HEK293 (cell line): ENCODE results near the gene S100A4.

Experiments used
- AEBP2 ChIP-seq: fragments of 450-650 bp; formaldehyde crosslinking; IDR thresholded peaks from 2 replicates; pipeline ENCODE4 v1.5.1; 2016; ENCODE audit warnings: missing biosample characterization, missing genetic modification characterization, borderline replicate concordance
- CTCF ChIP-seq: fragments of 450-650 bp; formaldehyde crosslinking; IDR thresholded peaks from 2 replicates; pipeline ENCODE4 v1.5.1; 2016; ENCODE audit warnings: missing biosample characterization, missing genetic modification characterization
- FEZF1 ChIP-seq: fragments of 450-650 bp; formaldehyde crosslinking; IDR thresholded peaks from 2 replicates; pipeline ENCODE4 v1.5.1; 2016; ENCODE audit warnings: missing biosample characterization, missing genetic modification characterization
- GLIS1 ChIP-seq: fragments of 450-650 bp; formaldehyde crosslinking; IDR thresholded peaks from 2 replicates; pipeline ENCODE4 v1.5.1; 2016; ENCODE audit warnings: missing biosample characterization, missing genetic modification characterization
- HOXA7 ChIP-seq: sonication (generic); formaldehyde crosslinking; IDR thresholded peaks from 2 replicates; pipeline ENCODE4 v1.8.1; 2022; ENCODE audit warnings: missing genetic modification reagents, borderline replicate concordance
- KLF17 ChIP-seq: fragments of 450-650 bp; formaldehyde crosslinking; IDR thresholded peaks from 2 replicates; pipeline ENCODE4 v1.5.1; 2016; ENCODE audit warnings: missing biosample characterization, missing genetic modification characterization
- WT1 ChIP-seq: fragments of 450-650 bp; formaldehyde crosslinking; IDR thresholded peaks from 2 replicates; pipeline ENCODE4 v1.5.1; 2016; ENCODE audit warnings: missing biosample characterization, missing genetic modification characterization
- ZBTB1 ChIP-seq: fragments of 450-650 bp; formaldehyde crosslinking; IDR thresholded peaks from 2 replicates; pipeline ENCODE4 v1.5.1; 2016; ENCODE audit warnings: missing biosample characterization, missing genetic modification characterization
- ZBTB11 ChIP-seq: fragments of 450-650 bp; formaldehyde crosslinking; conservative IDR thresholded peaks from 2 replicates; pipeline ENCODE4 v1.5.1; 2016; ENCODE audit warnings: low read depth, missing biosample characterization, missing genetic modification characterization
- ZEB2 ChIP-seq: fragments of 450-650 bp; formaldehyde crosslinking; IDR thresholded peaks from 2 replicates; pipeline ENCODE4 v1.5.1; 2016; ENCODE audit warnings: missing biosample characterization, missing genetic modification characterization
- ZFP3 ChIP-seq: fragments of 450-650 bp; formaldehyde crosslinking; IDR thresholded peaks from 2 replicates; pipeline ENCODE4 v1.5.1; 2016; ENCODE audit warnings: low read depth, missing biosample characterization, missing genetic modification characterization
- ZNF10 ChIP-seq: fragments of 450-650 bp; formaldehyde crosslinking; IDR thresholded peaks from 2 replicates; pipeline ENCODE4 v1.5.1; 2017; ENCODE audit warnings: missing biosample characterization, missing genetic modification characterization
- ZNF132 ChIP-seq: fragments of 450-650 bp; formaldehyde crosslinking; IDR thresholded peaks from 2 replicates; pipeline ENCODE4 v1.5.1; 2017; ENCODE audit warnings: missing biosample characterization, missing genetic modification characterization, borderline replicate concordance
- ZNF169 ChIP-seq: fragments of 450-650 bp; formaldehyde crosslinking; IDR thresholded peaks from 2 replicates; pipeline ENCODE4 v1.5.1; 2016; ENCODE audit warnings: missing biosample characterization, missing genetic modification characterization
- ZNF18 ChIP-seq: fragments of 450-650 bp; formaldehyde crosslinking; IDR thresholded peaks from 2 replicates; pipeline ENCODE4 v1.5.1; 2016; ENCODE audit warnings: missing biosample characterization, missing genetic modification characterization
- ZNF2 ChIP-seq: fragments of 450-650 bp; formaldehyde crosslinking; IDR thresholded peaks from 2 replicates; pipeline ENCODE4 v1.5.1; 2016; ENCODE audit warnings: missing biosample characterization, missing genetic modification characterization
- ZNF214 ChIP-seq: fragments of 450-650 bp; formaldehyde crosslinking; IDR thresholded peaks from 2 replicates; pipeline ENCODE4 v1.5.1; 2017; ENCODE audit warnings: missing biosample characterization, mild to moderate bottlenecking, missing genetic modification characterization, borderline replicate concordance
- ZNF391 ChIP-seq: fragments of 450-650 bp; formaldehyde crosslinking; IDR thresholded peaks from 2 replicates; pipeline ENCODE4 v1.5.1; 2016; ENCODE audit warnings: low read depth, missing biosample characterization, missing genetic modification characterization, borderline replicate concordance
- ZNF513 ChIP-seq: fragments of 450-650 bp; IDR thresholded peaks from 2 replicates; pipeline ENCODE4 v1.5.1; 2018; ENCODE audit warnings: missing biosample characterization, missing genetic modification characterization
- ZNF549 ChIP-seq: fragments of 450-650 bp; IDR thresholded peaks from 2 replicates; pipeline ENCODE4 v1.5.1; 2018; ENCODE audit warnings: missing biosample characterization, missing genetic modification characterization, mild to moderate bottlenecking, inconsistent platforms, moderate library complexity
- ZNF585B ChIP-seq: fragments of 450-650 bp; formaldehyde crosslinking; IDR thresholded peaks from 2 replicates; pipeline ENCODE4 v1.5.1; 2016; ENCODE audit warnings: missing biosample characterization, missing genetic modification characterization
- ZNF624 ChIP-seq: fragments of 450-650 bp; formaldehyde crosslinking; IDR thresholded peaks from 2 replicates; pipeline ENCODE4 v1.5.1; 2017; ENCODE audit warnings: missing biosample characterization, missing genetic modification characterization
- ZNF837 ChIP-seq: fragments of 450-650 bp; formaldehyde crosslinking; IDR thresholded peaks from 2 replicates; pipeline ENCODE4 v1.5.1; 2016; ENCODE audit warnings: missing biosample characterization, missing genetic modification characterization
- ZSCAN5A ChIP-seq: fragments of 450-650 bp; formaldehyde crosslinking; IDR thresholded peaks from 2 replicates; pipeline ENCODE4 v1.5.1; 2016; ENCODE audit warnings: missing biosample characterization, missing genetic modification characterization

Gene S100A4

GRCh38 chr1:153566414-153567371 is 21.1 kb upstream of the S100A4 start (continued):
- TF ChIP-seq KLF17 (tag by site-specific recombination) = peak; percentile 100
- TF ChIP-seq ZNF837 = no peak
- no peak for TF ChIP-seq ZSCAN5A (tag by site-specific recombination)
- TF ChIP-seq WT1 (tag by site-specific recombination) = peak; percentile 92
- no peak for TF ChIP-seq ZNF624
- TF ChIP-seq ZNF585B (tag by site-specific recombination) = no peak
- TF ChIP-seq AEBP2 (tag by site-specific recombination) = no peak
- peak; percentile 85; the same call in 1 of the 2 replicates for TF ChIP-seq ZNF391 (tag by site-specific recombination)
- TF ChIP-seq HOXA7 (CRISPR knock-in tag) = no peak
- TF ChIP-seq ZNF10 (tag by site-specific recombination) = no peak; the same call in 1 of the 2 replicates
- TF ChIP-seq FEZF1 (tag by site-specific recombination) = no peak
- no peak for TF ChIP-seq CTCF (tag by site-specific recombination)
- TF ChIP-seq ZBTB11 (tag by site-specific recombination) = no peak
- no peak for TF ChIP-seq ZNF214 (tag by site-specific recombination)
- no peak for TF ChIP-seq ZBTB1 (tag by site-specific recombination)
- TF ChIP-seq ZNF169 (tag by site-specific recombination) = no peak
- TF ChIP-seq ZNF2 (tag by site-specific recombination) = peak; percentile 23; the same call in 1 of the 2 replicates
- peak; percentile 98 for TF ChIP-seq ZEB2 (tag by site-specific recombination)
- no peak for TF ChIP-seq ZNF18 (tag by site-specific recombination)
- TF ChIP-seq ZFP3 (tag by site-specific recombination) = no peak
- peak; percentile 97 for TF ChIP-seq GLIS1
- TF ChIP-seq ZNF549 = no peak
- peak; percentile 40; the same call in 1 of the 2 replicates for TF ChIP-seq ZNF513 (tag by site-specific recombination)
- TF ChIP-seq ZNF132 = no peak
